HepG2 (cell line): ENCODE data around the gene DISP1. TPM values are rescaled to one million over a fixed set of nuclear protein-coding genes. Genes with fewer than 3 reads are reported as not detected.

Experiments used
- ATAC-seq: fragments of 200-7000 bp; cut with Tn5 transposase; 3 replicates; pipeline ENCODE4 v1.9.1; 2020; ENCODE audit warnings: mild to moderate bottlenecking, moderate library complexity
- BruUV-seq: library from RNA; stranded (reverse); fragments of 400-500 nt; replicated peaks from 2 replicates; lab custom pipeline; 2021; lab: Mats Ljungman, UMichigan
- CTCF ChIA-PET: fragments of 300-600 bp; formaldehyde crosslinking; extraction: SDS; loops from one replicate; lab custom pipeline; 2021; ENCODE audit warnings: low total read pairs, inconsistent platforms, low intra/inter-chr PET ratio; lab: Yijun Ruan, JAX
- POLR2A ChIA-PET: fragments of 350-600 bp; sonication (Branson Sonifier 250); formaldehyde crosslinking; loops from one replicate; lab custom pipeline; 2020; ENCODE audit warnings: antibody characterized with exemption, inconsistent platforms; lab: Yijun Ruan, JAX
- DNase-seq: peaks from one replicate; pipeline ENCODE4 v3.0.0-alpha.2; 2015; ENCODE audit warnings: low spot score
- FAIRE-seq: peaks from 3 replicates; lab custom pipeline; 2011; peaks lifted over from hg19 to GRCh38; lab: Jason Lieb, UNC
- H2AFZ ChIP-seq: one replicate; pipeline ENCODE4 v1.6.1; 2011; ENCODE audit warnings: low read length, inconsistent platforms
- H3K27ac ChIP-seq: fragments of 300-600 bp; 3 replicates; pipeline ENCODE4 v1.8.0; 2011; ENCODE audit warnings: mixed run types, mild to moderate bottlenecking, mixed read lengths, low read length, inconsistent platforms; ENCODE audit not compliant: insufficient read depth; ENCODE audit errors: extremely low read length
- H3K27me3 ChIP-seq, 2 experiments: fragments of 200-600 bp in 1 of 2; 2 replicates in 1 of 2; 3 replicates in 1 of 2; pipeline versions ENCODE4 v1.6.0 to v1.8.0; 2011; ENCODE audit warnings: low read length in 2 of 2, mild to moderate bottlenecking in 2 of 2, moderate library complexity in 2 of 2, inconsistent platforms in 1 of 2; ENCODE audit not compliant: insufficient read depth in 2 of 2, control insufficient read depth in 1 of 2
- H3K36me3 ChIP-seq, 2 experiments: fragments of 200-600 bp in 1 of 2; replicated peaks in 1 of 2; 2 replicates in 1 of 2; 3 replicates in 1 of 2; pipeline versions ENCODE4 v1.5.1 to v1.8.0; 2011; ENCODE audit warnings: low read length in 2 of 2, inconsistent platforms in 1 of 2; ENCODE audit not compliant: insufficient read depth in 2 of 2, control insufficient read depth in 1 of 2
- H3K4me1 ChIP-seq: 2 replicates; pipeline ENCODE4 v1.5.1; 2012; ENCODE audit warnings: low read length, inconsistent platforms; ENCODE audit not compliant: insufficient read depth
- H3K4me2 ChIP-seq: 2 replicates; pipeline ENCODE4 v1.6.0; 2011; ENCODE audit warnings: low read depth, low read length, inconsistent platforms
- H3K4me3 ChIP-seq, 3 experiments: fragments of 200-600 bp in 1 of 3; sonication (generic), shearing (Covaris generic) in 1 of 3; replicated peaks in 1 of 3; 2 replicates each; pipeline ENCODE4 v1.5.1; 2011 to 2016; ENCODE audit warnings: low read length in 3 of 3, inconsistent platforms in 2 of 3, low read depth in 2 of 3, mild to moderate bottlenecking in 2 of 3, control low read depth in 1 of 3, mixed read lengths in 1 of 3; ENCODE audit not compliant: insufficient read depth in 1 of 3
- H3K79me2 ChIP-seq: one replicate; pipeline ENCODE4 v1.6.1; 2011; ENCODE audit warnings: low read length, inconsistent platforms; ENCODE audit not compliant: insufficient read depth
- H3K9ac ChIP-seq: 2 replicates; pipeline ENCODE4 v1.6.0; 2011; ENCODE audit warnings: mild to moderate bottlenecking, low read depth, low read length, inconsistent platforms; ENCODE audit not compliant: insufficient read depth
- H3K9me3 ChIP-seq: 2 replicates; pipeline ENCODE4 v1.5.1; 2012; ENCODE audit warnings: mild to moderate bottlenecking, low read length
- H4K20me1 ChIP-seq: 2 replicates; pipeline ENCODE4 v1.6.0; 2011; ENCODE audit warnings: inconsistent platforms, mild to moderate bottlenecking, low read length, moderate library complexity; ENCODE audit not compliant: insufficient read depth
- BHLHE40 ChIP-seq: IDR thresholded peaks from 2 replicates; pipeline ENCODE4 v1.6.1; 2011; ENCODE audit warnings: low read length, improper control_type of control experiment
- CREB1 ChIP-seq, 2 experiments: fragments of 450-650 bp in 1 of 2; IDR thresholded peaks; 2 replicates each; pipeline ENCODE4 v1.6.1; 2016 to 2017; ENCODE audit warnings: control low read depth in 1 of 2, mild to moderate bottlenecking in 1 of 2, missing compliant biosample characterization in 1 of 2, missing genetic modification characterization in 1 of 2
- IKZF1 ChIP-seq: fragments of 450-650 bp; IDR thresholded peaks from 2 replicates; pipeline ENCODE4 v1.7.1; 2016
- KLF11 ChIP-seq: IDR thresholded peaks from 2 replicates; pipeline ENCODE4 v1.6.1; 2016; ENCODE audit warnings: missing compliant biosample characterization
- PLRG1 ChIP-seq: fragments of 450-650 bp; conservative IDR thresholded peaks from 2 replicates; pipeline ENCODE4 v1.6.1; 2016
- RAD51 ChIP-seq: fragments of 450-650 bp; IDR thresholded peaks from 2 replicates; pipeline ENCODE4 v1.6.1; 2016; ENCODE audit warnings: borderline replicate concordance
- REPIN1 ChIP-seq: sonication (generic); formaldehyde crosslinking; IDR thresholded peaks from 2 replicates; pipeline ENCODE4 v1.8.0; 2022; ENCODE audit warnings: missing genetic modification reagents, low read depth, mild to moderate bottlenecking, borderline replicate concordance
- RXRB ChIP-seq: IDR thresholded peaks from 2 replicates; pipeline ENCODE4 v1.6.1; 2016; ENCODE audit warnings: borderline replicate concordance, missing genetic modification reagents, missing compliant biosample characterization
- SATB2 ChIP-seq: sonication (generic); formaldehyde crosslinking; IDR thresholded peaks from 2 replicates; pipeline ENCODE4 v1.5.0; 2020; ENCODE audit warnings: missing genetic modification reagents
- ZNF501 ChIP-seq: sonication (generic); formaldehyde crosslinking; IDR thresholded peaks from 2 replicates; pipeline ENCODE4 v1.5.1; 2020; ENCODE audit warnings: mild to moderate bottlenecking, moderate library complexity, missing genetic modification reagents
- ZNF790 ChIP-seq: sonication (generic); formaldehyde crosslinking; IDR thresholded peaks from 2 replicates; pipeline ENCODE4 v1.8.0; 2022; ENCODE audit warnings: missing genetic modification reagents, mild to moderate bottlenecking, borderline replicate concordance
- ZNF816 ChIP-seq: sonication (generic); formaldehyde crosslinking; IDR thresholded peaks from 2 replicates; pipeline ENCODE4 v1.8.0; 2022; ENCODE audit warnings: missing genetic modification reagents, mild to moderate bottlenecking, borderline replicate concordance
- ZNF83 ChIP-seq: sonication (generic); formaldehyde crosslinking; IDR thresholded peaks from 2 replicates; pipeline ENCODE4 v1.4.0; 2020; ENCODE audit warnings: missing genetic modification reagents, mild to moderate bottlenecking, borderline replicate concordance
- in situ Hi-C: cut with HindIII; loops from 2 replicates; pipeline ENCODE4 v1.10.0; 2017; ENCODE audit warnings: low pct_unique_long_range_greater_than_20kb; ENCODE audit not compliant: extremely low pct_ligation_motif_present
- intact Hi-C: fragments of 100-400 bp; cut with micrococcal nuclease; formaldehyde crosslinking; loops from one replicate; pipeline ENCODE4 v1.10.0; 2022; ENCODE audit not compliant: unreplicated experiment
- polyA plus RNA-seq, 8 experiments: library from polyadenylated mRNA; depleted of rRNA in 3 of 8; stranded (reverse) in 7 of 8; unstranded in 1 of 8; fragments of >200 nt; fragmentation: Illumina TruSeq in 4 of 8; extraction: Trizol in 4 of 8; gene quantifications; 2 replicates each; pipeline versions ENCODE4 v1.2.1 to v1.2.3, GENCODE V29; 2011 to 2016; ENCODE audit warnings: low read depth in 4 of 8, missing spikeins in 1 of 8, mixed read lengths in 1 of 8; ENCODE audit not compliant: insufficient read depth in 1 of 8
- total RNA-seq, 5 experiments: library from RNA; depleted of rRNA; stranded (reverse); fragments of >200 nt; fragmentation: Illumina TruSeq; extraction: Trizol; gene quantifications; 2 replicates each; pipeline ENCODE4 v1.2.3, GENCODE V29; 2016; ENCODE audit warnings: low read depth in 1 of 5
- TF ChIP-seq, protein P1 (sequence below): sonication (generic); formaldehyde crosslinking; IDR thresholded peaks from 2 replicates; pipeline ENCODE4 v1.4.0; 2020; ENCODE audit warnings: missing genetic modification reagents
- TF ChIP-seq, protein P2 (sequence below): sonication (generic); formaldehyde crosslinking; IDR thresholded peaks from 2 replicates; pipeline ENCODE4 v1.8.0; 2022; ENCODE audit warnings: missing genetic modification reagents, mild to moderate bottlenecking, inconsistent platforms, borderline replicate concordance
- TF ChIP-seq, protein P3 (sequence below): sonication (generic); formaldehyde crosslinking; IDR thresholded peaks from 2 replicates; pipeline ENCODE4 v1.4.0; 2020; ENCODE audit warnings: missing genetic modification reagents
- TF ChIP-seq, protein P4 (sequence below): sonication (generic); formaldehyde crosslinking; IDR thresholded peaks from 2 replicates; pipeline ENCODE4 v1.4.0; 2020; ENCODE audit warnings: low read depth, mild to moderate bottlenecking, missing genetic modification reagents

The DISP1 gene
- total and polyA plus RNA-seq, 2 of the 13 experiments (the other 11 are each of a cell fraction or from before 2014, with no cell fraction given): 1.9 to 2.0 TPM

DNA sequence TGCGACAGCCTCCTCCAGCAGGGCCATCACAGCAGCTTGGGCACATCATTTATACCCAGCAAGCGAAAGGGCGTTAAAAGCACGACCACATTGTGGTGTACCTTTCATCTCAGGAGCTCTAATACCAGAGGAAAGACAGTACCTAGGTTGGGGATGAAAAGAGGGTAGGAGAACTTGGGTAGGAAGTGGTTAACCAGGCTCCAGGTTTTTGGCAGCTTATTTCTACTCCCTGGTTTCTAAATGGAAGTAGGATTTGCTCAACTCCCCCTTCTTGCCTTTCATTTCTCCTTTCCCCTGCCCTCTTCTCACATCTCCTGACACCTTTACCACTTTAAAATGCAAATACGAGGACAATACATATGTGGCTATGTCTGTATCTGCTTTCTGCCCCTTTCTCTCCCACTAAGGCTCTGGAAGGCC is 47.7 kb upstream of the DISP1 start (continued):
- TF ChIP-seq, protein P1, sequence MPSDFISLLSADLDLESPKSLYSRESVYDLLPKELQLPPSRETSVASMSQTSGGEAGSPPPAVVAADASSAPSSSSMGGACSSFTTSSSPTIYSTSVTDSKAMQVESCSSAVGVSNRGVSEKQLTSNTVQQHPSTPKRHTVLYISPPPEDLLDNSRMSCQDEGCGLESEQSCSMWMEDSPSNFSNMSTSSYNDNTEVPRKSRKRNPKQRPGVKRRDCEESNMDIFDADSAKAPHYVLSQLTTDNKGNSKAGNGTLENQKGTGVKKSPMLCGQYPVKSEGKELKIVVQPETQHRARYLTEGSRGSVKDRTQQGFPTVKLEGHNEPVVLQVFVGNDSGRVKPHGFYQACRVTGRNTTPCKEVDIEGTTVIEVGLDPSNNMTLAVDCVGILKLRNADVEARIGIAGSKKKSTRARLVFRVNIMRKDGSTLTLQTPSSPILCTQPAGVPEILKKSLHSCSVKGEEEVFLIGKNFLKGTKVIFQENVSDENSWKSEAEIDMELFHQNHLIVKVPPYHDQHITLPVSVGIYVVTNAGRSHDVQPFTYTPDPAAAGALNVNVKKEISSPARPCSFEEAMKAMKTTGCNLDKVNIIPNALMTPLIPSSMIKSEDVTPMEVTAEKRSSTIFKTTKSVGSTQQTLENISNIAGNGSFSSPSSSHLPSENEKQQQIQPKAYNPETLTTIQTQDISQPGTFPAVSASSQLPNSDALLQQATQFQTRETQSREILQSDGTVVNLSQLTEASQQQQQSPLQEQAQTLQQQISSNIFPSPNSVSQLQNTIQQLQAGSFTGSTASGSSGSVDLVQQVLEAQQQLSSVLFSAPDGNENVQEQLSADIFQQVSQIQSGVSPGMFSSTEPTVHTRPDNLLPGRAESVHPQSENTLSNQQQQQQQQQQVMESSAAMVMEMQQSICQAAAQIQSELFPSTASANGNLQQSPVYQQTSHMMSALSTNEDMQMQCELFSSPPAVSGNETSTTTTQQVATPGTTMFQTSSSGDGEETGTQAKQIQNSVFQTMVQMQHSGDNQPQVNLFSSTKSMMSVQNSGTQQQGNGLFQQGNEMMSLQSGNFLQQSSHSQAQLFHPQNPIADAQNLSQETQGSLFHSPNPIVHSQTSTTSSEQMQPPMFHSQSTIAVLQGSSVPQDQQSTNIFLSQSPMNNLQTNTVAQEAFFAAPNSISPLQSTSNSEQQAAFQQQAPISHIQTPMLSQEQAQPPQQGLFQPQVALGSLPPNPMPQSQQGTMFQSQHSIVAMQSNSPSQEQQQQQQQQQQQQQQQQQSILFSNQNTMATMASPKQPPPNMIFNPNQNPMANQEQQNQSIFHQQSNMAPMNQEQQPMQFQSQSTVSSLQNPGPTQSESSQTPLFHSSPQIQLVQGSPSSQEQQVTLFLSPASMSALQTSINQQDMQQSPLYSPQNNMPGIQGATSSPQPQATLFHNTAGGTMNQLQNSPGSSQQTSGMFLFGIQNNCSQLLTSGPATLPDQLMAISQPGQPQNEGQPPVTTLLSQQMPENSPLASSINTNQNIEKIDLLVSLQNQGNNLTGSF: no peak
- TF ChIP-seq, protein P2, sequence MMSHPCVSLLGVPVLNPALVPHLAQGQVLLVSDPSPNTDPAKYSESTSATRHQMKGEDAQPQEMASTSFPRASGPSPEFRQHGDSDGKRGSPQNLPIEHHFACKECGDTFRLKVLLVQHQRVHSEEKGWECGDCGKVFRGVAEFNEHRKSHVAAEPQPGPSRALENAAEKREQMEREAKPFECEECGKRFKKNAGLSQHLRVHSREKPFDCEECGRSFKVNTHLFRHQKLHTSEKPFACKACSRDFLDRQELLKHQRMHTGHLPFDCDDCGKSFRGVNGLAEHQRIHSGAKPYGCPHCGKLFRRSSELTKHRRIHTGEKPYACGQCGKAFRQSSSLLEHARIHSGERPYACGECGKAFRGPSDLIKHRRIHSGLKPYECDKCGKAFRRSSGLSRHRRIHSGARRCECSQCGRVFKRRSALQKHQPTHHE (CRISPR knock-in tag): no peak
- TF ChIP-seq ZNF790 (no peak), REPIN1 (CRISPR knock-in tag) (no peak), ZNF501 (CRISPR knock-in tag) (no peak), ZNF816 (CRISPR knock-in tag) (no peak), RAD51 (no peak)
- TF ChIP-seq, all 625 proteins: peak for 0

DNA sequence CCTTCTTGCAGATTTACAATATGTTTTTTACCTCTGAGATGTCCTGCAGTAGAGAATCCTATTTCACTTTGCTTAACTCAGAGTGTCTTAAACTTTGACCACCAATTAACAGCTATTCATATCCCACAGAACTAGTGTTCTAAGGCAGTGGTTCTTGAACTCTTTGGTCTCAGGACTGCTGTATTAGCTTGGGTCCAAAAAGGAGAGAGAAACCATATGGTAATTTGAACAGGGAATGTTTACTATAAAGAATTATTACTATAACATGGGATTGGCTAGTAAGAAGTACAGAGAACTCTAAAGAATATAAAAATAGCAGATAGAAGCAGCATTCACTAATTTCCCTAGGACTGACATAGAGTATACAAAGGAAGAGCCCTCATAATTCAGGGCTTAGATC is 46.2 kb upstream of the DISP1 start:
- no peaks in the 10 kb centered on the region for H3K36me3 ChIP-seq
- no peak for DNase-seq
- H3K79me2 ChIP-seq: no peaks in the 10 kb centered on the region
- H3K9ac ChIP-seq: no peak overlapping the region
- H3K9me3 ChIP-seq: peaks cover 11% of the 10 kb centered on the region
- no peak overlapping the region for H2AFZ ChIP-seq
- intact Hi-C loops (no loop called here), in situ Hi-C loops (no loop called here)
- no peak overlapping the region for H3K4me3 ChIP-seq
- no peaks in the 10 kb centered on the region for H4K20me1 ChIP-seq
- ATAC-seq: no peak
- H3K4me1 ChIP-seq: no peaks in the 10 kb centered on the region
- H3K27me3 ChIP-seq: no peaks in the 10 kb centered on the region
- ChIA-PET CTCF (no interaction called here), POLR2A (no interaction called here)
- H3K27ac ChIP-seq: no peak overlapping the region
- FAIRE-seq: no peak
- H3K4me2 ChIP-seq: no peak overlapping the region
- no TSS peak for BruUV-seq
- TF ChIP-seq, protein P3, sequence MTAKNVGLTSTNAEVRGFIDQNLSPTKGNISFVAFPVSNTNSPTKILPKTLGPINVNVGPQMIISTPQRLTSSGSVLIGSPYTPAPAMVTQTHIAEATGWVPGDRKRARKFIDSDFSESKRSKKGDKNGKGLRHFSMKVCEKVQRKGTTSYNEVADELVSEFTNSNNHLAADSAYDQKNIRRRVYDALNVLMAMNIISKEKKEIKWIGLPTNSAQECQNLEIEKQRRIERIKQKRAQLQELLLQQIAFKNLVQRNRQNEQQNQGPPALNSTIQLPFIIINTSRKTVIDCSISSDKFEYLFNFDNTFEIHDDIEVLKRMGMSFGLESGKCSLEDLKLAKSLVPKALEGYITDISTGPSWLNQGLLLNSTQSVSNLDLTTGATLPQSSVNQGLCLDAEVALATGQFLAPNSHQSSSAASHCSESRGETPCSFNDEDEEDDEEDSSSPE (CRISPR knock-in tag): no peak
- no peak for TF ChIP-seq SATB2 (CRISPR knock-in tag)
- TF ChIP-seq PLRG1: no peak
- no peak for TF ChIP-seq KLF11 (CRISPR knock-in tag)
- TF ChIP-seq RXRB (CRISPR knock-in tag): no peak
- no peak for TF ChIP-seq CREB1 (IDR thresholded peaks at IDR 0.05)
- no peak for TF ChIP-seq CREB1 (CRISPR knock-in tag; IDR thresholded peaks at IDR 0.05)
- no peak for TF ChIP-seq BHLHE40
- TF ChIP-seq IKZF1: no peak
- TF ChIP-seq, protein P4, sequence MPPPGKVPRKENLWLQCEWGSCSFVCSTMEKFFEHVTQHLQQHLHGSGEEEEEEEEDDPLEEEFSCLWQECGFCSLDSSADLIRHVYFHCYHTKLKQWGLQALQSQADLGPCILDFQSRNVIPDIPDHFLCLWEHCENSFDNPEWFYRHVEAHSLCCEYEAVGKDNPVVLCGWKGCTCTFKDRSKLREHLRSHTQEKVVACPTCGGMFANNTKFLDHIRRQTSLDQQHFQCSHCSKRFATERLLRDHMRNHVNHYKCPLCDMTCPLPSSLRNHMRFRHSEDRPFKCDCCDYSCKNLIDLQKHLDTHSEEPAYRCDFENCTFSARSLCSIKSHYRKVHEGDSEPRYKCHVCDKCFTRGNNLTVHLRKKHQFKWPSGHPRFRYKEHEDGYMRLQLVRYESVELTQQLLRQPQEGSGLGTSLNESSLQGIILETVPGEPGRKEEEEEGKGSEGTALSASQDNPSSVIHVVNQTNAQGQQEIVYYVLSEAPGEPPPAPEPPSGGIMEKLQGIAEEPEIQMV: no peak
- no peak for TF ChIP-seq ZNF83
